ENCODE data around the gene CBR1.
"Not testable (repeated sequence)": the region's sequence is repeated elsewhere in the genome, so short reads cannot be mapped to it uniquely, and the experiment has no call there.

Gene CBR1

GRCh38 chr21:36082237-36082664 is 12.4 kb downstream of the CBR1 start:
- no peak for DNase-seq

- DNase-seq = no peak
Observed at GRCh38 chr21:36087362-36088138, 17.7 kb downstream of the CBR1 start.

GRCh38 chr21:36089946-36090345 is 20.1 kb downstream of the CBR1 start:
- DNase-seq = no peak

- no peak for DNase-seq
Observed at GRCh38 chr21:36092681-36093080, 22.9 kb downstream of the CBR1 start.

GRCh38 chr21:36093512-36093911 is 23.7 kb downstream of the CBR1 start:
- no peak for DNase-seq

- DNase-seq = no peak
Observed at GRCh38 chr21:36096398-36097290, 26.8 kb downstream of the CBR1 start.

GRCh38 chr21:36097427-36098181 is 27.8 kb downstream of the CBR1 start:
- DNase-seq = no peak

GRCh38 chr21:36098182-36098532 is 28.3 kb downstream of the CBR1 start:
- DNase-seq = no peak

GRCh38 chr21:36099000-36099399 is 29.2 kb downstream of the CBR1 start:
- no peak for DNase-seq

- DNase-seq = not testable (repeated sequence)
Observed at GRCh38 chr21:36099695-36100211, 29.9 kb downstream of the CBR1 start.

GRCh38 chr21:36100971-36101641 is 31.3 kb downstream of the CBR1 start:
- DNase-seq = no peak

GRCh38 chr21:36103434-36103833 is 33.6 kb downstream of the CBR1 start:
- no peak for DNase-seq

GRCh38 chr21:36104317-36105300 is 34.8 kb downstream of the CBR1 start:
- no peak for DNase-seq

GRCh38 chr21:36105327-36105842 is 35.6 kb downstream of the CBR1 start:
- no peak for DNase-seq

- no peak for DNase-seq
Observed at GRCh38 chr21:36109868-36110267, 40.0 kb downstream of the CBR1 start.

- DNase-seq = no peak
Observed at GRCh38 chr21:36111238-36111637, 41.4 kb downstream of the CBR1 start.

- peak; percentile 91 for DNase-seq
Observed at GRCh38 chr21:36113647-36114428, 44.0 kb downstream of the CBR1 start.

- no peak for DNase-seq
Observed at GRCh38 chr21:36115138-36115730, 45.4 kb downstream of the CBR1 start.

- DNase-seq = no peak
Observed at GRCh38 chr21:36117286-36117741, 47.5 kb downstream of the CBR1 start.

All from COR-L47 (cell line).